Measurements from ENCODE around the gene COG2. TPM values are rescaled to one million over a fixed set of nuclear protein-coding genes. Genes with fewer than 3 reads are reported as not detected.

COG2 gene
- total RNA-seq, 1 donor from 2014 or later = 23.0 TPM

DNA sequence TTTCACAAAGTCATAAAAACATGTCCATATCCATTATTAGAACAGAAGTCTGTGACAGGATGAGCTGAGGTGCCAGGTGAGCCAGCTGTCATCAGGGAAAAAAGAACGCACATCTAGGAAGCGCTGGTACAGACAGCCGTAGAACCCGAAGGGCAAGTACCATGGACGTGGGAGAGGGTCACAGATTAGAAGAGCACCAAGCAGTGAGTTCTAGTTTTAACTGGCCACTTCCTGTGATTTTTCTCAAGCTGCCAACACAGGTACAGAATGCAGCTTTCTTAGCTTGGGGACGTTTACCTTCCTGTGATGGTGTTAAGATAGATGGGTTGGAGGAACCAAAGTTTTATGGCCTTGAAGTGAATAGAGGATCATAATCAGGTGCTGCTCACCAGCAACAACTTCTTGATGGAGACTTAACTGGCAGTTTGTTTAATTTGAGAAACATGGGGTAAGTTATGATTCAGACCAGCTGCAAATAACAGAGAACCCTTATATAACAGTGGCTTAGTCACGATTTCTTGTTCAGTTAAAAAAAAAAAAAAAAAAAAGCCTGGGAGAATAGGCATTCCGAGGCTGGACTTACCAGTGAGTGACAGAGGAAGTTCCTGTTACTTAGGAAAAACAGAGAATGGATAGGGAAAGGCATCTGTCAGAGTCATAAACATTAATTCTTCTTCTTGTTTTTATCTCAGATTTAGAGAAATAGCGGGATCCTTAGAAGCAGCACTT, 40.8 kb downstream of the COG2 start:
- Mint-ChIP-seq H3K27me3 (ENCODE audit: low read depth) (no peaks in the 10 kb centered on the region), H3K9me3 (no peaks in the 10 kb centered on the region), H3K27ac (peak overlapping the region; percentile 59), H3K4me3 (no peak overlapping the region), H3K4me1 (peaks cover 23% of the 10 kb centered on the region), H3K36me3 (peaks cover 52% of the 10 kb centered on the region)
- TF ChIP-seq, protein P1, sequence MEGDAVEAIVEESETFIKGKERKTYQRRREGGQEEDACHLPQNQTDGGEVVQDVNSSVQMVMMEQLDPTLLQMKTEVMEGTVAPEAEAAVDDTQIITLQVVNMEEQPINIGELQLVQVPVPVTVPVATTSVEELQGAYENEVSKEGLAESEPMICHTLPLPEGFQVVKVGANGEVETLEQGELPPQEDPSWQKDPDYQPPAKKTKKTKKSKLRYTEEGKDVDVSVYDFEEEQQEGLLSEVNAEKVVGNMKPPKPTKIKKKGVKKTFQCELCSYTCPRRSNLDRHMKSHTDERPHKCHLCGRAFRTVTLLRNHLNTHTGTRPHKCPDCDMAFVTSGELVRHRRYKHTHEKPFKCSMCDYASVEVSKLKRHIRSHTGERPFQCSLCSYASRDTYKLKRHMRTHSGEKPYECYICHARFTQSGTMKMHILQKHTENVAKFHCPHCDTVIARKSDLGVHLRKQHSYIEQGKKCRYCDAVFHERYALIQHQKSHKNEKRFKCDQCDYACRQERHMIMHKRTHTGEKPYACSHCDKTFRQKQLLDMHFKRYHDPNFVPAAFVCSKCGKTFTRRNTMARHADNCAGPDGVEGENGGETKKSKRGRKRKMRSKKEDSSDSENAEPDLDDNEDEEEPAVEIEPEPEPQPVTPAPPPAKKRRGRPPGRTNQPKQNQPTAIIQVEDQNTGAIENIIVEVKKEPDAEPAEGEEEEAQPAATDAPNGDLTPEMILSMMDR (IDR thresholded peaks at IDR 0.05; ENCODE audit: unreplicated experiment) = no peak
- no peak for DNase-seq (ENCODE audit: low spot score in 2 of 2, unreplicated experiment in 2 of 2)

DNA sequence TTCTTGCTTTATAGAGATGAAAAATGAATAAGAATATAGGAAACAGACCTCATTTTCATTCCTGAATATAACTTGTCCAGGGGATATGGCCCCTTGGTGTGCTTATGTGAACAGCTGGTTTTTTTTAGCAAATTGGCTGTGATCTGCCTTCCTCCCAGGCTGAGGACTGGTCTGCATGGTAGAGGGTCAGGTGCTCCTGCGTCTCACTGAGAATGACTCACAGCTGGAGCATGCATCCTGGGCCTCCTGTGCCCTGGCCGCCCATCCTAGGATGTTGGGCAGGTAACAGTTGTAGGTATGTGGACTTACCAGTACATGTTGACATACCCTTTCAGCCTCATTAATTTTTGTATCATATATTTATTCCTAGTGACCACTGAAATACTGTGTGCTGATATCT, 41.9 kb downstream of the COG2 start:
- Mint-ChIP-seq H3K9me3 (no peaks in the 10 kb centered on the region), H3K27me3 (ENCODE audit: low read depth) (no peaks in the 10 kb centered on the region), H3K27ac (no peak overlapping the region), H3K36me3 (peaks cover 49% of the 10 kb centered on the region), H3K4me3 (no peak overlapping the region), H3K4me1 (peaks cover 23% of the 10 kb centered on the region)
- no peak for DNase-seq (ENCODE audit: low spot score in 2 of 2, unreplicated experiment in 2 of 2)
- TF ChIP-seq, protein P1 (IDR thresholded peaks at IDR 0.05; ENCODE audit: unreplicated experiment) = no peak

DNA sequence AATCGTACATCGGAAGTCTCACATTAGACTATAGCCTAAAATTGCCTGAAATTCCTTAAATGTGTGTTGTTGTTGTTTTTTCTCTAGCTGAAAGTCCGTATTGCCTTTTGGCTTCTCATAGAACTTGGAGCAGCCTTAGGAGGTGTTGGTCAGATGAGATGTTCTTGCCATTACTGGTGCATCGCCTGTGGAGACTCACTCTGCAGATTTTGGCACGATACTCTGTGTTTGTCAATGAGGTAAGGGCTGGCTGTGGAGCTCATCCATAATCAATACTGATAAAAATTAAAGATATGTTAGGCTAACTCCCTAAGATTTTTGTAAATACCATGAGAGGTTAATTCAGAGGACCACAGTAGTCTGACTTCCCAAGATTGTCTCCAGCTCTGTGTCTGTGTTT, 42.7 kb downstream of the COG2 start:
- DNase-seq (ENCODE audit: low spot score in 2 of 2, unreplicated experiment in 2 of 2) = no peak
- H3K27ac Mint-ChIP-seq = no peak overlapping the region
- H3K4me1 Mint-ChIP-seq = peaks cover 27% of the 10 kb centered on the region
- TF ChIP-seq, protein P1 (IDR thresholded peaks at IDR 0.05; ENCODE audit: unreplicated experiment) = no peak
- H3K4me3 Mint-ChIP-seq = no peak overlapping the region
- no peaks in the 10 kb centered on the region for H3K9me3 Mint-ChIP-seq
- peaks cover 46% of the 10 kb centered on the region for H3K36me3 Mint-ChIP-seq
- H3K27me3 Mint-ChIP-seq (ENCODE audit: low read depth) = no peaks in the 10 kb centered on the region

DNA sequence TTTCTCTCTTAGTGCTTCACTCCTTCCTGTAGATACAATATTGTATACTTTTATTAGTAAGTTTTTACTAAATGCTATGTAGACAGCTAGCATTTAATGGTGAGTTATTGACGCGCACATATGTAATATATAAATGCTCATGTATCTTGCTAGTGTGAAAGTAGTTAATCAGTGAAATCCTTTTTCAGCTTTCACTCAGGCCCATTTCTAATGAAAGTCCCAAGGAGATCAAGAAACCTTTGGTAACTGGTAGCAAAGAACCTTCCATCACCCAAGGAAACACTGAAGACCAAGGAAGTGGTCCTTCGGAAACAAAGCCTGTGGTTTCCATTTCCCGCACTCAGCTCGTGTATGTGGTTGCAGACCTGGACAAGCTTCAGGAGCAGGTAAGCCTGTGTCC, 44.5 kb downstream of the COG2 start:
- H3K36me3 Mint-ChIP-seq = peaks cover 52% of the 10 kb centered on the region
- TF ChIP-seq, protein P1 (IDR thresholded peaks at IDR 0.05; ENCODE audit: unreplicated experiment) = no peak

DNA sequence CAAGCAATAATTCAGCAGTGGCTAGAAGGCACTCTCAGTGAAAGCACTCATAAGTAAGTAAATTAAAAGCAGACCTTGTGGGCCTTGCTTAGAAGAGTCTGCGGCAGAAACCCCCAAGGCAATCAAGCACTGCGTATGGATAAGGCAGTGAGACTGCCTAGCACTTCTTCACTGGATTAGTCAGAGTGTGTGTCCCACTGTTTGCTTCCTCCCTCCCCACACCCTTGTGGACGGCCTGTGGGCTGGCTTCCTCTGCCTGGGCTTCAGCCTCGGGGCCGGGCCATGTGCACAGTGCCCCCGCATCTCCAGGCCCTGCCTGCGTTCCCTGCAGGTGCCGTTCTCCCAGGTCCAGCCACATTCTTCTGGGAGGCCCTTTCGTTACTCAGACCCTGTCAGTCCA, 47.8 kb downstream of the COG2 start:
- Mint-ChIP-seq H3K36me3 (peaks cover 50% of the 10 kb centered on the region), H3K4me1 (peaks cover 6% of the 10 kb centered on the region), H3K9me3 (no peaks in the 10 kb centered on the region), H3K4me3 (no peak overlapping the region), H3K27me3 (ENCODE audit: low read depth) (no peaks in the 10 kb centered on the region), H3K27ac (no peak overlapping the region)
- DNase-seq (ENCODE audit: low spot score in 2 of 2, unreplicated experiment in 2 of 2) = no peak
- TF ChIP-seq, protein P1 (IDR thresholded peaks at IDR 0.05; ENCODE audit: unreplicated experiment) = no peak

More for the DNA sequence above, 44.5 kb downstream of the COG2 start:
- H3K27ac Mint-ChIP-seq = no peak overlapping the region
- DNase-seq (ENCODE audit: low spot score in 2 of 2, unreplicated experiment in 2 of 2) = no peak
- H3K4me1 Mint-ChIP-seq = peaks cover 22% of the 10 kb centered on the region
- H3K4me3 Mint-ChIP-seq = no peak overlapping the region
- H3K9me3 Mint-ChIP-seq = no peaks in the 10 kb centered on the region
- no peaks in the 10 kb centered on the region for H3K27me3 Mint-ChIP-seq (ENCODE audit: low read depth)
